H9 (cell line): ENCODE results near the gene ITGB2. TPM values are rescaled to one million over a fixed set of nuclear protein-coding genes. Genes with fewer than 3 reads are reported as not detected.

ENCODE experiments used
- DNase-seq: peaks from one replicate; pipeline ENCODE4 v3.0.0-alpha.2; 2017
- H2AFZ ChIP-seq: one replicate; pipeline ENCODE4 v1.6.1; 2013; ENCODE audit warnings: mild to moderate bottlenecking, low read length, control low read depth, moderate library complexity
- H2AK5ac ChIP-seq: 2 replicates; pipeline ENCODE4 v1.6.1; 2013; ENCODE audit warnings: low read length, control low read depth, mixed read lengths; ENCODE audit not compliant: insufficient read length
- H2BK120ac ChIP-seq: one replicate; pipeline ENCODE4 v1.6.1; 2013; ENCODE audit warnings: low read depth, mild to moderate bottlenecking, low read length, control low read depth, inconsistent platforms; ENCODE audit not compliant: poor library complexity, severe bottlenecking
- H2BK12ac ChIP-seq: 2 replicates; pipeline ENCODE4 v1.6.1; 2013; ENCODE audit warnings: low read length, control low read depth, mixed read lengths, low read depth; ENCODE audit not compliant: insufficient read length
- H2BK15ac ChIP-seq: 2 replicates; pipeline ENCODE4 v1.6.1; 2013; ENCODE audit warnings: low read depth, low read length, control low read depth
- H2BK20ac ChIP-seq: one replicate; pipeline ENCODE4 v1.6.1; 2013; ENCODE audit warnings: low read depth, mild to moderate bottlenecking, low read length, control low read depth, inconsistent platforms; ENCODE audit not compliant: poor library complexity, severe bottlenecking
- H2BK5ac ChIP-seq: 2 replicates; pipeline ENCODE4 v1.6.1; 2013; ENCODE audit warnings: low read length, control low read depth, mixed read lengths; ENCODE audit not compliant: insufficient read length
- H3K14ac ChIP-seq: 2 replicates; pipeline ENCODE4 v1.6.1; 2013; ENCODE audit warnings: low read length, control low read depth; ENCODE audit not compliant: insufficient read depth
- H3K18ac ChIP-seq: 2 replicates; pipeline ENCODE4 v1.6.1; 2013; ENCODE audit warnings: low read depth, mild to moderate bottlenecking, mixed read lengths, low read length, control low read depth; ENCODE audit not compliant: insufficient read length
- H3K23ac ChIP-seq: 2 replicates; pipeline ENCODE4 v1.6.1; 2013; ENCODE audit warnings: low read length, control low read depth, mixed read lengths, low read depth; ENCODE audit not compliant: insufficient read length
- H3K23me2 ChIP-seq: 2 replicates; pipeline ENCODE4 v1.6.1; 2013; ENCODE audit warnings: low read depth, mild to moderate bottlenecking, mixed read lengths, low read length, control low read depth; ENCODE audit not compliant: insufficient read length, poor library complexity, severe bottlenecking
- H3K27ac ChIP-seq: 2 replicates; pipeline ENCODE4 v1.5.1; 2013; ENCODE audit warnings: low read length, control low read depth, mixed read lengths, low read depth; ENCODE audit not compliant: insufficient read length
- H3K27me3 ChIP-seq: 2 replicates; pipeline ENCODE4 v1.6.1; 2013; ENCODE audit warnings: low read length, control low read depth, inconsistent platforms; ENCODE audit not compliant: insufficient read depth
- H3K4ac ChIP-seq: 2 replicates; pipeline ENCODE4 v1.6.1; 2013; ENCODE audit warnings: low read depth, mild to moderate bottlenecking, control low read depth, inconsistent platforms, low read length, moderate library complexity
- H3K4me1 ChIP-seq: 2 replicates; pipeline ENCODE4 v1.6.1; 2013; ENCODE audit warnings: low read length, control low read depth, inconsistent platforms; ENCODE audit not compliant: insufficient read depth
- H3K4me2 ChIP-seq: 2 replicates; pipeline ENCODE4 v1.6.1; 2013; ENCODE audit warnings: low read length, control low read depth, mixed read lengths; ENCODE audit not compliant: insufficient read length, insufficient read depth
- H3K56ac ChIP-seq: 2 replicates; pipeline ENCODE4 v1.6.1; 2013; ENCODE audit warnings: low read depth, mild to moderate bottlenecking, mixed read lengths, low read length, control low read depth; ENCODE audit not compliant: insufficient read length
- H3K79me1 ChIP-seq: 2 replicates; pipeline ENCODE4 v1.6.1; 2013; ENCODE audit warnings: low read depth, mild to moderate bottlenecking, moderate library complexity, low read length, control low read depth, inconsistent platforms; ENCODE audit not compliant: insufficient read depth, poor library complexity, severe bottlenecking
- H3K79me2 ChIP-seq: 2 replicates; pipeline ENCODE4 v1.6.1; 2013; ENCODE audit warnings: low read length, control low read depth, inconsistent platforms; ENCODE audit not compliant: insufficient read depth
- H3K9ac ChIP-seq: 2 replicates; pipeline ENCODE4 v1.6.1; 2013; ENCODE audit warnings: low read length, control low read depth, mixed read lengths; ENCODE audit not compliant: insufficient read length; ENCODE audit errors: extremely low read depth
- H3K9me3 ChIP-seq: one replicate; pipeline ENCODE4 v1.6.1; 2013; ENCODE audit warnings: low read depth, low read length, inconsistent platforms; ENCODE audit not compliant: control insufficient read depth
- H3T11ph ChIP-seq: one replicate; pipeline ENCODE4 v1.6.1; 2013; ENCODE audit warnings: mild to moderate bottlenecking, low read length, control low read depth, inconsistent platforms
- H4K20me1 ChIP-seq: one replicate; pipeline ENCODE4 v1.6.1; 2013; ENCODE audit not compliant: control insufficient read depth, insufficient read length, insufficient read depth
- H4K5ac ChIP-seq: 2 replicates; pipeline ENCODE4 v1.6.1; 2013; ENCODE audit warnings: low read depth, mild to moderate bottlenecking, mixed read lengths, low read length, control low read depth; ENCODE audit not compliant: insufficient read length
- H4K8ac ChIP-seq: replicated peaks from 2 replicates; pipeline ENCODE4 v1.6.1; 2013; ENCODE audit warnings: low read length, control low read depth, mixed read lengths, low read depth; ENCODE audit not compliant: insufficient read length
- H4K91ac ChIP-seq: 2 replicates; pipeline ENCODE4 v1.6.1; 2013; ENCODE audit warnings: low read depth, mild to moderate bottlenecking, moderate library complexity, mixed read lengths, low read length, control low read depth; ENCODE audit not compliant: insufficient read length
- H3K27ac Mint-ChIP-seq, 3 experiments: 2 replicates in 2 of 3; 3 replicates in 1 of 3; pipeline ENCODE4 v1.8.0; 2020 to 2021; ENCODE audit warnings: mixed read lengths in 3 of 3, mild to moderate bottlenecking in 1 of 3, moderate library complexity in 1 of 3
- H3K27me3 Mint-ChIP-seq: 2 replicates; pipeline ENCODE4 v1.8.0; 2021; ENCODE audit warnings: low read depth, mild to moderate bottlenecking, moderate library complexity, mixed read lengths
- H3K36me3 Mint-ChIP-seq, 3 experiments: 2 replicates in 2 of 3; 3 replicates in 1 of 3; pipeline ENCODE4 v1.8.0; 2020 to 2021; ENCODE audit warnings: low read depth in 3 of 3, mixed read lengths in 3 of 3; ENCODE audit not compliant: insufficient read depth in 1 of 3
- H3K4me1 Mint-ChIP-seq, 2 experiments: 2 replicates each; pipeline ENCODE4 v1.8.0; 2020; ENCODE audit warnings: mixed read lengths in 2 of 2
- H3K4me3 Mint-ChIP-seq, 2 experiments: 2 replicates in 1 of 2; 3 replicates in 1 of 2; pipeline ENCODE4 v1.8.0; 2020 to 2021; ENCODE audit warnings: mild to moderate bottlenecking in 2 of 2, mixed read lengths in 2 of 2, moderate library complexity in 1 of 2
- H3K9me3 Mint-ChIP-seq, 2 experiments: 2 replicates in 1 of 2; 3 replicates in 1 of 2; pipeline ENCODE4 v1.8.0; 2020; ENCODE audit warnings: mild to moderate bottlenecking in 2 of 2, mixed read lengths in 2 of 2, moderate library complexity in 1 of 2
- WGBS: extraction: QIAGEN DNeasy Blood & Tissue Kit; methylation state at CpG from one replicate; pipeline ENCODE4 v1.1.7; 2013; ENCODE audit warnings: missing lambda C conversion rate, low lambda C conversion rate, mixed read lengths; ENCODE audit not compliant: insufficient read length; ENCODE audit errors: extremely low coverage; 5-methylcytosine and 5-hydroxymethylcytosine counted together
- total RNA-seq: library from RNA; stranded (reverse); gene quantifications from 2 replicates; pipeline ENCODE4 v1.2.1, GENCODE V29; 2021
- TF ChIP-seq, protein P1 (sequence below): fragments of 200-600 bp; sonication (generic); conservative IDR thresholded peaks from 3 replicates; pipeline ENCODE4 v1.8.0; 2021; ENCODE audit warnings: antibody characterized with exemption, mild to moderate bottlenecking

ITGB2 gene
- total RNA-seq, 1 experiment from 2014 or later, result 1.1 TPM

DNA sequence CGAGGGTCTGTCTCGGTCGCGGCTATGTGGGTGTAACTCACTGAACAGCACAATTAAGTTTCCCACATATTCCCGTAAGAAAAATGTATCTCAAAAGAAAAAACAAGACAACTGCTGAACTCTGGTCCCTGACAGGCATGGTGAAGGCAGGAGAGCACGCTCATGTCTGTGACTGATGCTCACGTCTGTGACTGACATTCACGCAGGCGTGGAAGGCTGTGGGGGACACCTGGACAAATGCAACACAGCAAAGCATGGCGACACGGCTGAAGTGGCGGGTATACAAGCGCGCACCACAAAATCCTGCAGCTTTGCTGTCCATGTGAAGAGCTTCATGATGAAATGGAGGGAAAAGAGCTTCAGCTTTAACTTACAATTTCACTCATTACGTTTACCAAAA, 53.2 kb downstream of the ITGB2 start:
- Histone ChIP-seq H2BK12ac (no peak overlapping the region), H3K14ac (no peak overlapping the region), H3K27me3 (no peaks in the 10 kb centered on the region), H3K18ac (no peak overlapping the region), H2AFZ (no peak overlapping the region), H3K23ac (no peak overlapping the region), H3K4me2 (no peak overlapping the region), H2BK20ac (no peak overlapping the region), H3K56ac (no peak overlapping the region), H4K8ac (no peak overlapping the region), H4K91ac (no peak overlapping the region), H3K79me2 (peaks cover 63% of the 10 kb centered on the region), H3K27ac (no peak overlapping the region), H2AK5ac (no peak overlapping the region), H3K9me3 (no peaks in the 10 kb centered on the region), H3K4ac (no peak overlapping the region), H4K5ac (no peak overlapping the region), H3K9ac (no peak overlapping the region), H2BK5ac (no peak overlapping the region), H2BK120ac (no peak overlapping the region), H3K79me1 (peaks cover 27% of the 10 kb centered on the region), H2BK15ac (no peak overlapping the region), H3K4me1 (peaks cover 15% of the 10 kb centered on the region), H3T11ph (no peak overlapping the region), H4K20me1 (no peaks in the 10 kb centered on the region), H3K23me2 (peaks cover 7% of the 10 kb centered on the region)
- H3K27me3 Mint-ChIP-seq, result no peaks in the 10 kb centered on the region; the same call in 1 of the 2 replicates
- H3K9me3 Mint-ChIP-seq, result no peaks in the 10 kb centered on the region
- TF ChIP-seq, protein P1, sequence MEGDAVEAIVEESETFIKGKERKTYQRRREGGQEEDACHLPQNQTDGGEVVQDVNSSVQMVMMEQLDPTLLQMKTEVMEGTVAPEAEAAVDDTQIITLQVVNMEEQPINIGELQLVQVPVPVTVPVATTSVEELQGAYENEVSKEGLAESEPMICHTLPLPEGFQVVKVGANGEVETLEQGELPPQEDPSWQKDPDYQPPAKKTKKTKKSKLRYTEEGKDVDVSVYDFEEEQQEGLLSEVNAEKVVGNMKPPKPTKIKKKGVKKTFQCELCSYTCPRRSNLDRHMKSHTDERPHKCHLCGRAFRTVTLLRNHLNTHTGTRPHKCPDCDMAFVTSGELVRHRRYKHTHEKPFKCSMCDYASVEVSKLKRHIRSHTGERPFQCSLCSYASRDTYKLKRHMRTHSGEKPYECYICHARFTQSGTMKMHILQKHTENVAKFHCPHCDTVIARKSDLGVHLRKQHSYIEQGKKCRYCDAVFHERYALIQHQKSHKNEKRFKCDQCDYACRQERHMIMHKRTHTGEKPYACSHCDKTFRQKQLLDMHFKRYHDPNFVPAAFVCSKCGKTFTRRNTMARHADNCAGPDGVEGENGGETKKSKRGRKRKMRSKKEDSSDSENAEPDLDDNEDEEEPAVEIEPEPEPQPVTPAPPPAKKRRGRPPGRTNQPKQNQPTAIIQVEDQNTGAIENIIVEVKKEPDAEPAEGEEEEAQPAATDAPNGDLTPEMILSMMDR, result no peak
- DNase-seq, result no peak
- WGBS, result no CpG with 5 or more reads among the region's 15 CpGs
- peaks cover 17 to 27% (median 23%) of the 10 kb centered on the region in 3 experiments for H3K36me3 Mint-ChIP-seq
- H3K4me3 Mint-ChIP-seq, result peak overlapping the region in 1 of 2 experiments; percentile 19; a peak in 1 of 5 replicates
- peaks cover 43 to 46% of the 10 kb centered on the region in 2 experiments for H3K4me1 Mint-ChIP-seq
- H3K27ac Mint-ChIP-seq, result peak overlapping the region; percentile 1 to 62 (median 40); a peak in 6 of 7 replicates
